ENCODE measurements around the gene CLN3.

The CLN3 gene

DNA sequence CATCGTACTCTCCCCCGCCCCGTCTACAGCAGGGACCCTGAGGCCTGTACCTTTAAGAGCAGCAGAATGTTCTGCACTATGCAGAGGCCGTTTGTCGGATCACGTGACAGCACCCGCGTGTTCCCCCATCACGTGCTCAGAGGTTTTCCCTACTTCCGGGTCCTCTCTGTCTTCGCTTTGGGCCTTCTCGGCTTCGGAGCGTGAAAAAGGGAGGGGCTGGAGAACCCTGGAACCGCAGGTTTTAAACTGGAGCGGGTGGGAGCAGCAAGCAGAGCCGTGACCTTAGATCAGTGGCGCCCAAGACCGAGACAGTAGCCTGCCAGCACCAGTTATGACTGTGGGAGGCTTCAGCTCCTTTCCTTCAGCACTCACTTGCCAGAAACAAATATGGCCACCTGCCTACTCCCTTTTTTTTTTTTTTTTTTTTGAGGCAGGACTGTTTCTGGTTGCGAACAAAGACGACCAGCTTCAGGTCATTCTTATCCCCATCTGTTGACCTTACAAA is at the start of gene CLN3:
Gene CLN3, minus strand, starts transcription at position 105 of the 505 bp plus-strand sequence. CDS start 315 bp downstream, outside the sequence.
- TF ChIP-seq, protein P1, sequence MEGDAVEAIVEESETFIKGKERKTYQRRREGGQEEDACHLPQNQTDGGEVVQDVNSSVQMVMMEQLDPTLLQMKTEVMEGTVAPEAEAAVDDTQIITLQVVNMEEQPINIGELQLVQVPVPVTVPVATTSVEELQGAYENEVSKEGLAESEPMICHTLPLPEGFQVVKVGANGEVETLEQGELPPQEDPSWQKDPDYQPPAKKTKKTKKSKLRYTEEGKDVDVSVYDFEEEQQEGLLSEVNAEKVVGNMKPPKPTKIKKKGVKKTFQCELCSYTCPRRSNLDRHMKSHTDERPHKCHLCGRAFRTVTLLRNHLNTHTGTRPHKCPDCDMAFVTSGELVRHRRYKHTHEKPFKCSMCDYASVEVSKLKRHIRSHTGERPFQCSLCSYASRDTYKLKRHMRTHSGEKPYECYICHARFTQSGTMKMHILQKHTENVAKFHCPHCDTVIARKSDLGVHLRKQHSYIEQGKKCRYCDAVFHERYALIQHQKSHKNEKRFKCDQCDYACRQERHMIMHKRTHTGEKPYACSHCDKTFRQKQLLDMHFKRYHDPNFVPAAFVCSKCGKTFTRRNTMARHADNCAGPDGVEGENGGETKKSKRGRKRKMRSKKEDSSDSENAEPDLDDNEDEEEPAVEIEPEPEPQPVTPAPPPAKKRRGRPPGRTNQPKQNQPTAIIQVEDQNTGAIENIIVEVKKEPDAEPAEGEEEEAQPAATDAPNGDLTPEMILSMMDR (conservative IDR thresholded peaks at IDR 0.05), result no peak
- 0 out of 2 replicates have a peak, but pooled peaks have one; percentile 21 for TF ChIP-seq ZFX (IDR thresholded peaks at IDR 0.05)
- H3K27ac ChIP-seq, result peak within 1 kb of the TSS; percentile 88

DNA sequence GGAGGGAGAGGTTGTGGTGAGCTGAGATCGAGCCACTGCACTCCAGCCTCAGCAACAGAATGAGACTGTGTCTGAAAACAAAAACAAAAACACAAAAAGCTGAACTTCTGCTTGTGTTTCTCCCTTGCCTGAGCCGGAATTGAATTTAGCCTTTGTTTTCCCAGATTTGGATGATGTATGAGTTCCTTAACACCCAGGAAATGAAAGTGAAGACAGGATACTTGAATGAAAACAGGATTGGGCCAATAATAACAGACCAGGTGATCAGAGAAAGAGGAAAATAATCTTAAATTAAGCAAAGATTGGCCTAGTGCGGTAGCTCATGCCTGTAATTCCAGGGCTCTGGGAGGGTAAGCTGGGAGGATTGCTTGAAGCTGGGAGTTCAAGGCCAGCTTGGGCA is 48.5 kb upstream of the CLN3 start:
- TF ChIP-seq ZFX (IDR thresholded peaks at IDR 0.05), result no peak
- TF ChIP-seq, protein P1 (conservative IDR thresholded peaks at IDR 0.05), result no peak
- H3K27ac ChIP-seq, result peak overlapping the region; percentile 95

DNA sequence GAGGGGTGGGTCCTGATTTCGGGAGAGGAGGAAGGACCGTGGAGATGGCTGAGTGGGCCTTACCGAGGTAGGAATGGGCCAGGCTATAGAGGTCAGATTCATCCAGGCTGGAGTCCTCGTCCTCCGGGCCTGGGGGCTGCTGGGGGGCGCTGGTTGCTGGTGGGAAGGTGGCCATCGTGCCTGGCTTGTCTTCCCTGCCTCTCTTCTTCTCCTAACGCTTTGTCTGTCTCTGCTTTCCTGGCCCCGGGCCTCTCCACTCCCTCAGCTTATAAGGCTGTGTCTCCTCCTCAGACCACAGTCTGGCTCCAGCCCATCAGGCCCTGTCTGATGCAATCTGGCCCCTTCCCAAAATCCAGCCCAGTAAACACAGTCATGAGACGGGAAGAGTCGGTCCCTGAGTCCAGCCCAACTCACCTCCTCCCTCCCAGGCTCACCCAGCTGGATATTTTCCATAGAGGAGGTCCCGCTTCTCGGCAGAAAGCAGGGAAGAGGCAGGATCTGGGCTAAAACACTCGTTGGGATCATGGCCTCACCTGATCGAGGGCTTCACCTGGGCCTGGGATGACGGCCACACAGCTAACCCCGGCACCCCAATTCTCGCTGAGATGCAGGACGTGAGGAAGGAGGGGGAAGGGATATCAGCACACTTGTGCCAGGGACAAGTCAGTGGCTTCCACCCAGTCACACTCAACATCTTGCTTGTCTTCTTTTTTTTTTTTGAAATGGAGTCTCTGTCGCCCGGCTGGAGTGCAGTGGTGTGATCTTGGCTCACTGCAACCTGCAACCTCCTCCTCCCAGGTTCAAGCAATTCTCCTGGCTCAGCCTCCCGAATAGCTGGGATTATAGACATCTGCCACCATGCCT is 47.1 kb upstream of the CLN3 start, which contains the start of gene NUPR1:
Gene NUPR1, minus strand, starts transcription at position 242 of the 864 bp plus-strand sequence. Its CDS starts 67 bp downstream, at position 175.
- peak within 1 kb of the TSS; percentile 95 for H3K27ac ChIP-seq
- peak; percentile 24; the same call in 1 of the 2 replicates for TF ChIP-seq ZFX (IDR thresholded peaks at IDR 0.05)
- TF ChIP-seq, protein P1 (conservative IDR thresholded peaks at IDR 0.05), result no peak

DNA sequence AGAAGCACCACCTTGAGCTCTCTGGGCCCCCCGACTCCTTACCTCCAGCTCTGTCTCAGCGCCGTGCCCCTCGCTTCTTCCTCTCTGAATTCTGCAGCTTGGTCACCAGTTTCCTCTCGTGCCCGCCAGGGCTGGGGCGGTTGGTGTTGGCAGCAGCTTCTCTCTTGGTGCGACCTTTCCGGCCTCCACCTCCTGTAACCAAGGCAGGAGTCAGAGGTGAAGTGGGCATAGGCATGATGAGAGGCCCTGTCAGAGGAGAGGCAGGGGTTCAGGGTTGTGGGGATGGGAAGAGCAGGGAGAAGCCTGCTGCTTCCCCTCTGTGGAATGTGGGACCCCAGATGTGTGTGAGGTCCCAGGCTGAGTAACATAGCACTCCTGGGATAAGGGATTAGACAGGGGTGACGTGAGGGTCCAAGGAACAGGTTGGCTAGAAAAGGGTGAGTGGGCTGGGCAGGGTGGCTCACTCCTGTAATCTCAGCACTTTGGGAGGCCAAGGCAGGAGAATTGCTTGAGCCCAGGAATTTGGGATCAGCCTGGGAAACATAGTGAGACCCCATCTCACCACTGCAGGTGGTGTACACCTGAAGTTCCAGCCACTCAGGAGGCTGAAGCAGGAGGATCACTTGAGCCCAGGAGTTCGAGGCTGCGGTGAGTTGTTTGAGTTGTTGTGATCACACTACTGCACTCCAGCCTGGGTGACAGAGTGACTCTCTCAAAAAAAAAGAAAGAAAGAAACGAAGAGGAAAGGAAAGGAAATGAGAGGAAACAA is 46.3 kb upstream of the CLN3 start:
- TF ChIP-seq, protein P1 (conservative IDR thresholded peaks at IDR 0.05), result no peak
- no peak for TF ChIP-seq ZFX (IDR thresholded peaks at IDR 0.05)
- H3K27ac ChIP-seq, result peak overlapping the region; percentile 95

DNA sequence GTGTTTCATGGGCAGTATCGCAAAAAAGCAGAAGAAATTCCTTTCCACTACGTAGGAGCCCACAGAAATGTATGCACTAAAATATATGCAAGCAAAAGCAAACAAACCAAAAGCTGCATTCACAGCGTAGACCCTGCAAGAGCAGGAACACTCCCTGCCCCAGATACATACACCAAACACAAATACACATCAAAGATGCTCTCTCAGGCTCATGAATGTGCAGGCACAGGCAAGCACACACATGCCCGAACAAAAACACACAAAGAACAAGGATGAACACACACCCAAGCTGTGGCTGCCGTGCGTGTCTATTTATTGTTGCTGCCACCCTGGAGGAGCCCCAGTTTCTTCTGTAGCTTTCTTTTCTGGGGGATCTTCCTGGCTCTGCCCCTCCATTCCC is 45.2 kb upstream of the CLN3 start:
- peak overlapping the region; percentile 95 for H3K27ac ChIP-seq
- TF ChIP-seq, protein P1 (conservative IDR thresholded peaks at IDR 0.05), result no peak
- TF ChIP-seq ZFX (IDR thresholded peaks at IDR 0.05), result no peak

DNA sequence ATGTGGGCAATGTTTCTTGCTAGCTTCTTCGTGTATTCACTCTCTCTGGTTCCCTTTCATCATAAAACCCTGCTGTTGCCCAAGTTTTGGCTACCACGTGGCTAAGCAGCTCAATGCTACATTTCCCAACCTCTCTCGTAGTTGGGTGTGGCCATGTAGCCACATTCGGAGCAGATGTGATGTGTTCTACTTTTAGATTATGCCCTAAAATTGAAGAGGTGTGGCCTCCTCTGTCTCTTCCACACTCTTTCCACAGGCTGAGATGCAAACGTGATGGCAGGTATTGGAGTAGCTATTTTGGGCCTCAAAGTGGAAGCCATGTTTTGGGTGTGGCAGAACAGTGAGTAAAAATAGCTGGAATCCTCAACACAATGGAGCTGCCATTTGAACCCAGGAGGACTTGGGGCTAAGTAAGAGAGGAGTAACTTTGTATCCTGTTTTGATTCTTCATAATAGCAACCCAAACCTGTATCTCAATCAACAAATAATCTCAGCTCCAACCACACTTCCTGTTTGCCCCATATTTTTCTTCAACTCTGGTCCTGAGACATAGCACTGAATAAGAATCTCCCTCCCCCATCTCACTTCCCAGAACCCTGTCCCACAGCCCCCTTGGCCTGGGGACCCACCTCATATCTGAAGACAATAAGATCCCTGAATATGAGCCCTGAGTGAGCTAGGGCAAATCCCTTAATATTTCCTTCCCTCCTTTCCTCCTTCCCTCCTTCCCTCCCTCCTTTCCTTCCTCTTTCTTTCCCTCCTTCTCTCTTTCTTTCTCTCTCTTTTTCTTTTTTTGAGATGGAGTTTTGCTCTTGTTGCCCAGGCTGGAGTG is 42.9 kb upstream of the CLN3 start:
- no peak for TF ChIP-seq ZFX (IDR thresholded peaks at IDR 0.05)
- TF ChIP-seq, protein P1 (conservative IDR thresholded peaks at IDR 0.05), result no peak
- no peak overlapping the region for H3K27ac ChIP-seq

Measured in C4-2B (cell line).